ENCODE results near the gene TTC16. TPM values are rescaled to one million over a fixed set of nuclear protein-coding genes. Genes with fewer than 3 reads are reported as not detected.
A peak's percentile ranks its signal among the peaks of the same experiment; 100 is the strongest.

Gene TTC16
- total RNA-seq, 1 experiment from 2014 or later: 0.26 TPM

DNA sequence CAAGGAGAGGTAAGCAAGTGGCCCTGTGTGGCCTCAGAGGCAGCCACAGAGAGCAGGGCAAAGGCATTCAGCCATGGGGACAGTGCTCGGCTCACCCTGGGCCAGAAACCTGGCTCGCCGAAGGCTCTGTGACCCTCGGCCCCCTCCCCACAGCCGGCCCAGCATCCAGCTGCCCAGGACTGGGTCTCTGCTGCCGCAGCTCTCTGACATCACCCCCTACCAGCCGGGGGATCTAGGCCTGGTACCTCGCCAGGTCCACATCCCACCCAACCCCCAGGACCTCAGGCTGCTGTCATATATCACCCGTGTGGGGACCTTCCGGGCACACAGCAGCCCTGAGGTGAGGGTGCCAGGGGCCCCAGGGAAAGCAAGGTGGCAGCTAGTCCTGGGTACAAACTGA lies 3.0 kb upstream of the TTC16 start:
- H3K27me3 ChIP-seq (ENCODE audit: insufficient read depth, low read depth): no peaks in the 10 kb centered on the region
- no peak overlapping the region for H3K4me2 ChIP-seq
- 0 out of 2 replicates have a peak, but pooled peaks cover 4% of the 10 kb centered on the region for H3K4me1 ChIP-seq (replicated peaks; ENCODE audit: insufficient read depth)
- no peaks in the 10 kb centered on the region for H3K36me3 ChIP-seq (ENCODE audit: low read depth)
- H3F3A ChIP-seq (ENCODE audit: insufficient read depth, low read depth): no peaks in the 10 kb centered on the region
- no peaks in the 10 kb centered on the region for H3K9me2 ChIP-seq (ENCODE audit: insufficient read depth)
- ChIA-PET CTCF (no interaction called here), POLR2A (ENCODE audit: unreplicated experiment) (no interaction called here)
- no peak overlapping the region for H3K4me3 ChIP-seq
- intact Hi-C loops (cut with micrococcal nuclease; ENCODE audit: unreplicated experiment): no loop called here
- BruUV-seq (replicated peaks): no TSS peak
- no peaks in the 10 kb centered on the region for H3K9me3 ChIP-seq (ENCODE audit: insufficient read depth, low read depth)
- H4K20me1 ChIP-seq (ENCODE audit: insufficient read depth): peaks cover 11% of the 10 kb centered on the region; the same call in 1 of the 2 replicates
- H3K79me2 ChIP-seq (ENCODE audit: low read depth): peaks cover 10% of the 10 kb centered on the region; the same call in 1 of the 2 replicates
- no peak overlapping the region for H3K27ac ChIP-seq
- DNase-seq: no peak
- H2AFZ ChIP-seq: no peak overlapping the region
- TF ChIP-seq, protein P1, sequence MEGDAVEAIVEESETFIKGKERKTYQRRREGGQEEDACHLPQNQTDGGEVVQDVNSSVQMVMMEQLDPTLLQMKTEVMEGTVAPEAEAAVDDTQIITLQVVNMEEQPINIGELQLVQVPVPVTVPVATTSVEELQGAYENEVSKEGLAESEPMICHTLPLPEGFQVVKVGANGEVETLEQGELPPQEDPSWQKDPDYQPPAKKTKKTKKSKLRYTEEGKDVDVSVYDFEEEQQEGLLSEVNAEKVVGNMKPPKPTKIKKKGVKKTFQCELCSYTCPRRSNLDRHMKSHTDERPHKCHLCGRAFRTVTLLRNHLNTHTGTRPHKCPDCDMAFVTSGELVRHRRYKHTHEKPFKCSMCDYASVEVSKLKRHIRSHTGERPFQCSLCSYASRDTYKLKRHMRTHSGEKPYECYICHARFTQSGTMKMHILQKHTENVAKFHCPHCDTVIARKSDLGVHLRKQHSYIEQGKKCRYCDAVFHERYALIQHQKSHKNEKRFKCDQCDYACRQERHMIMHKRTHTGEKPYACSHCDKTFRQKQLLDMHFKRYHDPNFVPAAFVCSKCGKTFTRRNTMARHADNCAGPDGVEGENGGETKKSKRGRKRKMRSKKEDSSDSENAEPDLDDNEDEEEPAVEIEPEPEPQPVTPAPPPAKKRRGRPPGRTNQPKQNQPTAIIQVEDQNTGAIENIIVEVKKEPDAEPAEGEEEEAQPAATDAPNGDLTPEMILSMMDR (conservative IDR thresholded peaks at IDR 0.05): no peak
- no peak for TF ChIP-seq EZH2 (IDR thresholded peaks at IDR 0.05; ENCODE audit: low read depth)

DNA sequence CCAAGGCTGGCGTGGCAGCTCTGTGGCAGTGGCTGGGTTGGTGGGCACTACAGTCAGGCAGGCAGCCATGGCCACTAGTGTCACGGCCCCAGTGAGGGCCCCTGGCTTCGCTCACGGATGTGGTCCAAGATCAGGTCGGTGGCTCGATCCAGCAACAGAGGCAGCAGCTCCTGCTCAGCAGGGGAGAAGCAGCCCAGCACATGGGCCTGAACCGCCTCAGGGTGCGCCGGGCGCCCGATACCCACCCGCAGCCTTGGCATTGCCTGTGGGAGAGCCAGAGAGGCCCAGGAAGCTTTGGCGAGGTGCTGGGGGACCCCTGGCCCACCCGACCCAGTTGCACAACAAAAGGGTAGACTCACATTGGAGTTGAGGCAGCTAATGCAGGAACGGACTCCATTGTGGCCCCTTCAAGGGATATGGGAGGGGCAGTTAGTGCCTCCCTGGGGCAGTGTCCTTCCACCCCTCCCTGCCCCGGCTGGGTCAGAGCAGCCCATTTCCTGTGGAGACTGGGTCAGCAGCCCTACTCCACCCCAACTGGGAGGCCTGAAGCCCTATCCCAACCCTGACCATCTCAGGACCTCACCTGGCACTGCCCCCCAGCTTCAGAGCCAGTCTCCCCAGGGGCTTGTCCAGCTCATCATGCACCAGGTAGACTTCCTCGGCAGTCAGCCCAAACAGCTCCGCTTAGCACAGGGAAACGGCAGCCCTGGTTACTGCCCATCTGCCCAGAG lies 1.7 kb upstream of the TTC16 start:
- H3K4me2 ChIP-seq: peak overlapping the region; percentile 97
- H3K79me2 ChIP-seq (ENCODE audit: low read depth): peaks cover 10% of the 10 kb centered on the region; the same call in 1 of the 2 replicates
- peaks cover 1% of the 10 kb centered on the region; the same call in 1 of the 2 replicates for H3F3A ChIP-seq (ENCODE audit: insufficient read depth, low read depth)
- no peaks in the 10 kb centered on the region for H3K36me3 ChIP-seq (ENCODE audit: low read depth)
- no peaks in the 10 kb centered on the region for H3K27me3 ChIP-seq (ENCODE audit: insufficient read depth, low read depth)
- POLR2A ChIA-PET (ENCODE audit: unreplicated experiment): interaction anchor here (0.6 to 0.7 kb wide), 3 partner anchors 10 to 42 kb away, joined by 4 to 18 read pairs (median 4); no protein-coding TSS in a partner anchor
- no peaks in the 10 kb centered on the region for H3K9me2 ChIP-seq (ENCODE audit: insufficient read depth)
- 0 out of 2 replicates have a peak, but pooled peaks cover 4% of the 10 kb centered on the region for H3K4me1 ChIP-seq (replicated peaks; ENCODE audit: insufficient read depth)
- no peak overlapping the region for H3K27ac ChIP-seq
- DNase-seq: no peak
- peaks cover 11% of the 10 kb centered on the region; the same call in 1 of the 2 replicates for H4K20me1 ChIP-seq (ENCODE audit: insufficient read depth)
- intact Hi-C loops (cut with micrococcal nuclease; ENCODE audit: unreplicated experiment): no loop called here
- CTCF ChIA-PET: no interaction called here
- BruUV-seq (replicated peaks): no TSS peak
- no peaks in the 10 kb centered on the region for H3K9me3 ChIP-seq (ENCODE audit: insufficient read depth, low read depth)
- peak overlapping the region; percentile 51; the same call in 1 of the 2 replicates for H3K4me3 ChIP-seq
- TF ChIP-seq, protein P1 (conservative IDR thresholded peaks at IDR 0.05): no peak
- no peak for TF ChIP-seq EZH2 (IDR thresholded peaks at IDR 0.05; ENCODE audit: low read depth)
- H2AFZ ChIP-seq: no peak overlapping the region

DNA sequence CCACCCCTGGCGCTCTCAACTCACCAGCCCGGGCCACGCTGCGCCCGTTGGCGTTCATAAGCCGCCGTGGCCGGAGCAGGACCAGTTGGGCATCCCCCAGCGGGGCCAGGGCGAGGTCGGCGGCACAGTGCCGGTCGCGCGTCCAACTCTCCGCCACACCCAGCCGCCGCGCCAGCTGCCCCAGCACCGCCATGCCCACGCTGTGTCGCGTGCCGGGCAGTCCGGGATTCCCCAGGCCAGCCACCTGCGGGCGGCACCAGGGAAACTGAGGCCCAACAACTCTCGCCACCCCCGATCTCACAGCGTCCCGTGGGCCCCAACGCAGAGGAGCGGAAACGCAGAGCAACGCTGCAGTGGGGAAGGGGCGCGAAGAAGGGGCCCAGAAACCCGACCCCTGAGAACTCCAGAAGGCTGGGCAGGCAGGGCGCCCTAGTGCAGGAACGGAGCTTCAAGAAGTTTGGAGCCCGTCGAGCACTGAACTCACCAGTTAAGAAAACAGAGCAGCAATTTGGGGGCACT lies 869 bp upstream of the TTC16 start:
- Histone ChIP-seq H2AFZ (peak overlapping the region; percentile 99), H4K20me1 (ENCODE audit: insufficient read depth) (peaks cover 11% of the 10 kb centered on the region; the same call in 1 of the 2 replicates), H3F3A (ENCODE audit: insufficient read depth, low read depth) (peaks cover 9% of the 10 kb centered on the region; the same call in 1 of the 2 replicates), H3K9me2 (ENCODE audit: insufficient read depth) (no peaks in the 10 kb centered on the region), H3K36me3 (ENCODE audit: low read depth) (no peaks in the 10 kb centered on the region), H3K79me2 (ENCODE audit: low read depth) (peaks cover 10% of the 10 kb centered on the region; the same call in 1 of the 2 replicates), H3K9me3 (ENCODE audit: insufficient read depth, low read depth) (no peaks in the 10 kb centered on the region), H3K4me1 (replicated peaks; ENCODE audit: insufficient read depth) (0 out of 2 replicates have a peak, but pooled peaks cover 4% of the 10 kb centered on the region), H3K4me2 (peak overlapping the region; percentile 97), H3K27me3 (ENCODE audit: insufficient read depth, low read depth) (no peaks in the 10 kb centered on the region), H3K4me3 (peak overlapping the region; percentile 92), H3K27ac (no peak overlapping the region)
- TF ChIP-seq, protein P1 (conservative IDR thresholded peaks at IDR 0.05): no peak
- intact Hi-C loops (cut with micrococcal nuclease; ENCODE audit: unreplicated experiment): no loop called here
- ChIA-PET POLR2A (ENCODE audit: unreplicated experiment) (no interaction called here), CTCF (no interaction called here)
- DNase-seq: peak in 1 of 2 experiments; percentile 46
- BruUV-seq (replicated peaks): no TSS peak
